SU-DHL-6 (cell line): Measurements from ENCODE around the gene CCDC187.

Experiments used
- EZH2phosphoT487 ChIP-seq: fragments of 200-600 bp; sonication (generic), shearing (Covaris generic); conservative IDR thresholded peaks from 2 replicates; pipeline ENCODE4 v1.6.1; 2018; ENCODE audit warnings: mild to moderate bottlenecking, antibody characterized with exemption, low read length, moderate library complexity, mixed read lengths
- TF ChIP-seq, protein P1 (sequence below): fragments of 200-600 bp; sonication (generic); IDR thresholded peaks from one replicate; pipeline ENCODE4 v1.5.1; 2017; ENCODE audit warnings: antibody characterized with exemption, mild to moderate bottlenecking, low read length, moderate library complexity; ENCODE audit not compliant: insufficient read depth, poor library complexity, severe bottlenecking

DNA sequence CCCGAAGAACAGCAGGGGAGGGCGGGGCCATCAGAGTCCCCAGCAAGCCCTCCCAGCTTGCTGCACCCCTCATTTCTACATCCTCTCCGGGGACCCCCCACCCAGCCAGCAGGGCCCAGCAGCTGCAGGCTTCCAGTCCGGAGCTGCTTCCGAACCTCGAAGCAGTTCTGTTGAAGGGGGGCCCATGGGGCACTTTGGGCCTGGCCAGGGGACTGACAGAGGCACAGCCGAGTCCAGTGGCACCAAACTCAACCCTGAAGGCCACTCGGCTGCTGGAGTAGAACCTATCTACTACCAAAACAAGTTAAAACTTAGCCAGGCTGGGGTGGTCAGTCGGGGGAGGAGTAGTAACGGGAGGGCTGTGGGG lies 8.1 kb upstream of the CCDC187 start:
- TF ChIP-seq, protein P1, sequence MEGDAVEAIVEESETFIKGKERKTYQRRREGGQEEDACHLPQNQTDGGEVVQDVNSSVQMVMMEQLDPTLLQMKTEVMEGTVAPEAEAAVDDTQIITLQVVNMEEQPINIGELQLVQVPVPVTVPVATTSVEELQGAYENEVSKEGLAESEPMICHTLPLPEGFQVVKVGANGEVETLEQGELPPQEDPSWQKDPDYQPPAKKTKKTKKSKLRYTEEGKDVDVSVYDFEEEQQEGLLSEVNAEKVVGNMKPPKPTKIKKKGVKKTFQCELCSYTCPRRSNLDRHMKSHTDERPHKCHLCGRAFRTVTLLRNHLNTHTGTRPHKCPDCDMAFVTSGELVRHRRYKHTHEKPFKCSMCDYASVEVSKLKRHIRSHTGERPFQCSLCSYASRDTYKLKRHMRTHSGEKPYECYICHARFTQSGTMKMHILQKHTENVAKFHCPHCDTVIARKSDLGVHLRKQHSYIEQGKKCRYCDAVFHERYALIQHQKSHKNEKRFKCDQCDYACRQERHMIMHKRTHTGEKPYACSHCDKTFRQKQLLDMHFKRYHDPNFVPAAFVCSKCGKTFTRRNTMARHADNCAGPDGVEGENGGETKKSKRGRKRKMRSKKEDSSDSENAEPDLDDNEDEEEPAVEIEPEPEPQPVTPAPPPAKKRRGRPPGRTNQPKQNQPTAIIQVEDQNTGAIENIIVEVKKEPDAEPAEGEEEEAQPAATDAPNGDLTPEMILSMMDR = no peak
- TF ChIP-seq EZH2phosphoT487 = no peak
